ENCODE results near the gene IFNL2.
"Not testable (repeated sequence)": the region's sequence is repeated elsewhere in the genome, so short reads cannot be mapped to it uniquely, and the experiment has no call there.

IFNL2 gene

DNA sequence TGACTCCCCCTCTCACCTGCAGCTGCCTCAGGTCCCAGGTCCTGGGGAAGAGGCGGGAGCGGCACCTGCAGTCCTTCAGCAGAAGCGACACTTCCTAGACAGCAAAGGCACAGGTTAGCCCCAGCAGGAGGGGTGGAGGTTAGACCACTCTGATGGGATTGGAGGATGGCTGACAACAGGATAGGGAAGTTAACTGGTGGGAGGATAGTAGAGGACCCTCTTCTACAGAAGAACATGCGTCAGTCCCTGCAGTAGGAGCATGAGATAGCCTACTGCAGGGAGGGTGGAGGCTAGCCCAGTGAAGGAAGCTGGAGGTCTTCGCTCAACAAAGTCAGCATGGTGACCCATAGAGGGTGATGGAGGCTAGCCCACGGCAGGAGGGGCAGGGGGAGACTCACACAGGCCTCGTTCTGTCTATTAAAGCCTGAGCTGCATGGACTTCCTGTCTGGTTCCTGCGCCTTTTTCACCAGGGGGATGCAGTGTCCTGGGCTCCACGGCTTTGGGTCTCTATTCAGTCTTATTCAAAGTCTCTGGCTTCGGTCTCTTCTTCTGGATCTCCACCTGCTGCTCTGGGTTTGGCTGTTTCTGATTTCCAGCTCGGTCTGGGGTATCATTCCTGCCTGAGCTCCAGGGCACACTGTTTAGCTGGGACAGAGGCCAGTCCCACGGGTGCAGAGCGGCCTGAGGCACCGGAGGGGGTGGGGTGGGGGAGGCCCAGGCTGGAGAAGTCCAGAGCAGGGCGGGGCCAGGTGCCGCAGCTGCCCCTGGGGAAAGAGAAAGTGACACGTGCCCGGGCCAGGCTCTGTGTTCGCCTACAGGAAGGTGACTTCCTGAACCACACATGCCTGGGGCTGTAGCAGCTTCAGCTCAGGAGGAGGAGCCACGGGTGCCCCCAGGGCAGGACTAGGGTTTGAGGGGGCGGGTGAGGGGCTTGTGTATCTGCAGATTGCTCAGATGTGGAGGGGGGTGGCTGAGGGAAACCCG lies 30.7 kb upstream of the IFNL2 start:
- CTCF ChIA-PET = no interaction called here
- POLR2A ChIA-PET = interaction anchor here (0.5 kb wide), 1 partner anchor 194 kb away, joined by 7 read pairs; no protein-coding TSS in a partner anchor
- peak; percentile 79 for DNase-seq (ENCODE audit: extremely low spot score)
- TF ChIP-seq, protein P1, sequence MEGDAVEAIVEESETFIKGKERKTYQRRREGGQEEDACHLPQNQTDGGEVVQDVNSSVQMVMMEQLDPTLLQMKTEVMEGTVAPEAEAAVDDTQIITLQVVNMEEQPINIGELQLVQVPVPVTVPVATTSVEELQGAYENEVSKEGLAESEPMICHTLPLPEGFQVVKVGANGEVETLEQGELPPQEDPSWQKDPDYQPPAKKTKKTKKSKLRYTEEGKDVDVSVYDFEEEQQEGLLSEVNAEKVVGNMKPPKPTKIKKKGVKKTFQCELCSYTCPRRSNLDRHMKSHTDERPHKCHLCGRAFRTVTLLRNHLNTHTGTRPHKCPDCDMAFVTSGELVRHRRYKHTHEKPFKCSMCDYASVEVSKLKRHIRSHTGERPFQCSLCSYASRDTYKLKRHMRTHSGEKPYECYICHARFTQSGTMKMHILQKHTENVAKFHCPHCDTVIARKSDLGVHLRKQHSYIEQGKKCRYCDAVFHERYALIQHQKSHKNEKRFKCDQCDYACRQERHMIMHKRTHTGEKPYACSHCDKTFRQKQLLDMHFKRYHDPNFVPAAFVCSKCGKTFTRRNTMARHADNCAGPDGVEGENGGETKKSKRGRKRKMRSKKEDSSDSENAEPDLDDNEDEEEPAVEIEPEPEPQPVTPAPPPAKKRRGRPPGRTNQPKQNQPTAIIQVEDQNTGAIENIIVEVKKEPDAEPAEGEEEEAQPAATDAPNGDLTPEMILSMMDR (IDR thresholded peaks at IDR 0.05; ENCODE audit: control extremely low read depth, extremely low read depth, low read depth, missing control alignments) = no peak

DNA sequence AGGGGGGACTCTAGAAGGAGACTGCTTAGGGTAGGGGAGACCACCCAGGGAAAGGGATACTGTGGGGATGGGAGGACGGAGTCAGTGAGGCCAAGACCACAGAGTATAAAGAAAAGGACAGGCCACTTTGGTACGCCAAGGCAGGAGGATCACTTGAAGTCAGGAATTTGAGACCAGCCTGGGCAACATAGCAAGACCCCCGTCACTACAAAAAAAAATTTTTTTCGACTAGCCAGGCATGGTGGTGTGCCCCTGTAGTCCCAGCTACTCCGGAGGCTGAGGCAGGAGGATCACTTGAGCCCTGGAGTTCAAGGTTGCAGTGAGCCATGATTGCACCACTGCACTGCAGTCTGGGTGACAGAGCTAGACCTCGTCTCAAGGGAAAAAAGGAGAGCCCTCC lies 30.0 kb upstream of the IFNL2 start:
- DNase-seq (ENCODE audit: extremely low spot score) = no peak
- CTCF ChIA-PET = no interaction called here
- TF ChIP-seq, protein P1 (IDR thresholded peaks at IDR 0.05; ENCODE audit: control extremely low read depth, extremely low read depth, low read depth, missing control alignments) = no peak

DNA sequence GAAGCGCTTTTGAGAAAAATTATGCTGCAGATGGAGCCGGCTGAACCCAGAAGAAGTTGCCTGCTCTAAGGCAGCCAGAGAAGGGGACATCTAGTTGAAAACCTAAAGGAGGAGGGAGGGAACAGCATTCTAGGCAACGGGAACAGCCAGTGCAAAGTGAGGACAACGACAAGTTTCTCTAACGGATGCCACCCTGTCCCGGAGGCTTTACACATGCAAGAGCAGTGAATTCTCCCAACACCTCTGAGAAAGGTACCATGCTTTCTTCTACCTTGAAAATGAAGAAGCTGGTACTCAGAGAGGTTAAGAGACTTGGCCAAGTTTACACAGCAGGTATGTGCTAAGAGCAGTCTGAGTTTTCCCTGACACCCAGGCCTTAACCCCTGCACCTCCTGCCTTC lies 29.3 kb upstream of the IFNL2 start:
- DNase-seq (ENCODE audit: extremely low spot score) = no peak
- POLR2A ChIA-PET = no interaction called here
- TF ChIP-seq, protein P1 (IDR thresholded peaks at IDR 0.05; ENCODE audit: control extremely low read depth, extremely low read depth, low read depth, missing control alignments) = no peak
- CTCF ChIA-PET = interaction anchor here (1.4 kb wide), 1 partner anchor 10 kb away, joined by 3 read pairs; no protein-coding TSS in a partner anchor

More for the DNA sequence above, 30.0 kb upstream of the IFNL2 start:
- POLR2A ChIA-PET = no interaction called here

DNA sequence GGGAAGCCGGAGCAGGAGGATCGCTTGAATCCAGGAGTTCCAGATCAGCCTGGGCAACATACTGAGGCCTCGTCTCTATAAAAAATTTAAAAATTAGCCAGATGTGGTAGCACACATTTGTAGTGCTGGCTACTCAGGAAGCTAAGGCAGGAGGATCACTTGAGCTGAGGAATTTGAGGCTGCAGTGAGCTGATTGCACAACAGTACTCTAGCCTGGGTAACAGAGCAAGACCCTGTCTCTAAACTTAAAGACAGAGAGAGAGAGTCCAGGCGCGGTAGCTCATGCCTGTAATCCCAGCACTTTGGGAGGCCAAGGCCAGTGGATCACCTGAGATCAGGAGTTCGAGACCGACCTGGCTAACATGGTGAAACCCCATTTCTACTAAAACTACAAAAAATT lies 27.8 kb upstream of the IFNL2 start:
- DNase-seq (ENCODE audit: extremely low spot score) = no peak
- TF ChIP-seq, protein P1 (IDR thresholded peaks at IDR 0.05; ENCODE audit: control extremely low read depth, extremely low read depth, low read depth, missing control alignments) = no peak
- CTCF ChIA-PET = no interaction called here
- POLR2A ChIA-PET = no interaction called here

DNA sequence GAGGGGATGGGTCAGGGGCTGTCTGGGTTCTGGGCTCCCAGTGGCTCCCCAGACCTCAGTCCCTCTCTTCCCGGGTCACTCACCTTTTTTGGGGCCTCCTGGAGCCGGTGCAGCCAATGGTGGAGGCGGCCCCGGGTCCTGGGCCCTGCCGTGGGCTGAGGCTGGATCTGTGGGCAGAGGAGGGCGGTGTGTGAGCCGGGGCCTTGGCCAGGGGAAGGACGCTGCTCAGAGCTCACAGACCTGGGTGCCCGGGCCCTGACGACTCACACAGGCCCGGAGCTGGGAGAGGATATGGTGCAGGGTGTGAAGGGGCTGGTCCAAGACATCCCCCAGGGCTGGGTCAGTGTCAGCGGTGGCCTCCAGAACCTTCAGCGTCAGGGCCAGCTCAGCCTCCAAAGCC lies 24.5 kb upstream of the IFNL2 start:
- DNase-seq (ENCODE audit: extremely low spot score); CTCF ChIA-PET; POLR2A ChIA-PET: not testable (repeated sequence)

DNA sequence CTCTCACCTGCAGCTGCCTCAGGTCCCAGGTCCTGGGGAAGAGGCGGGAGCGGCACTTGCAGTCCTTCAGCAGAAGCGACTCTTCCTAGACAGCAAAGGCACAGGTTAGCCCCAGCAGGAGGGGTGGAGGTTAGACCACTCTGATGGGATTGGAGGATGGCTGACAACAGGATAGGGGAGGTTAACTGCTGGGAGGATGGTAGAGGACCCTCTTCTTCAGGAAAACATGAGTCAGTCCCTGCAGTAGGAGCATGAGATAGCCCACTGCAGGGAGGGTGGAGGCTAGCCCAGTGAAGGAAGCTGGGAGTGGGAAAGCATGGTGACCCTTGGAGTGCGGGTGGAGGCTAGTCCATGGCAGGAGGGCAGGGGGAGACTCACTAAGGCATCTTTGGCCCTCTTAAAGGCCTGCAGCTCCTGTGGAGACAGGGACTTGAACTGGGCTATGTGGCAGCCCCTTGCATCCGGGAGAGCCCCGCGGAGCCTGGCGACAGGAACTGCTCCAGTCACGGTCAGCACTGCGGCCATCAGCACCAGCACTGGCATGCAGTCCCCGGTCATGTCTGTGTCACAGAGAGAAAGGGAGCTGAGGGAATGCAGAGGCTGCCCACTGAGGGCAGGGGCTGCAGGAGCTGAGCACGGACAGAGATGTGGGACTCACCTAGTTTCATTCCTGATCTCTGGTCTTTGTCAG lies 23.6 kb upstream of the IFNL2 start, which contains the start of gene IFNL3:
TSS of gene IFNL3 (minus strand) at position 597 of the 691 bp plus-strand sequence. CDS start at position 558, 39 bp downstream.
- POLR2A ChIA-PET; DNase-seq (ENCODE audit: extremely low spot score): not testable (repeated sequence)
- CTCF ChIA-PET = interaction anchor here (1.1 kb wide), 1 partner anchor 10 kb away, joined by 3 read pairs; no protein-coding TSS in a partner anchor

DNA sequence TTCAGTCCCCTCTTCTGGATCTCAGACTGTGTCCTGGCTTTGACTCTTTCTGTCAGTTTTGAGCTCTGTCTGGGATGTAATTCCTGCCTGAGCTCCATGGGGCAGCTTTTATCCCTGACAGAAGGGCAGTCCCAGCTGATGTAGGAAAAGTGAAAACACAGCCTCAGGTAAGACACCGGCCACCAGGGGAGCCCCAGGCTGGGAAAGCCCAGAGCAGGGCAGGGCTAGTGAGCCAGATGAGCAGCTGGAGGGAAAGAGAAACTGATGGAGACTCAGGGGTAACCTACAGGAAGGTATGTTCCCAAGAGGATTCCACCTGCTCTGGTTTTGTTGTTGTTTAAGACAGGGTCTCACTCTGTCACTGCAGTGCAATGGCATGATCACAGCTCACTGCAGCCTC lies 23.0 kb upstream of the IFNL2 start:
- POLR2A ChIA-PET; DNase-seq (ENCODE audit: extremely low spot score): not testable (repeated sequence)
- CTCF ChIA-PET = interaction anchor here (1.1 kb wide), 1 partner anchor 10 kb away, joined by 3 read pairs; no protein-coding TSS in a partner anchor

All from GM10248 (cell line).